B cell (primary cell): ENCODE data around the gene ADCY2. TPM values are rescaled to one million over a fixed set of nuclear protein-coding genes. Genes with fewer than 3 reads are reported as not detected.

Experiments
- ATAC-seq: fragments of 200-7000 bp; cut with Tn5 transposase; one replicate; pipeline ENCODE4 v1.10.0; 2021; ENCODE audit warnings: low read depth, mild to moderate bottlenecking, moderate number of reproducible peaks, moderate library complexity
- CTCF ChIA-PET: fragments of 350-600 bp; sonication (Branson Sonifier 250); formaldehyde crosslinking; loops from one replicate; lab custom pipeline; 2021; ENCODE audit warnings: antibody characterized with exemption, inconsistent platforms; lab: Charles Lee
- POLR2A ChIA-PET: fragments of 350-600 bp; sonication (Branson Sonifier 250); formaldehyde crosslinking; loops from one replicate; lab custom pipeline; 2021; ENCODE audit warnings: antibody characterized with exemption; lab: Charles Lee
- DNase-seq: peaks from one replicate; pipeline ENCODE4 v3.0.0; 2013
- H2AFZ ChIP-seq: 2 replicates; pipeline ENCODE4 v1.6.1; 2012; ENCODE audit warnings: mild to moderate bottlenecking, low read depth, low read length; ENCODE audit not compliant: insufficient read depth, poor library complexity, severe bottlenecking
- H3K27ac ChIP-seq, 2 donors: 1 replicate in 1 of 2; 2 replicates in 1 of 2; pipeline ENCODE4 v1.5.1; 2012 to 2013; ENCODE audit warnings: low read length in 2 of 2, mild to moderate bottlenecking in 2 of 2, moderate library complexity in 1 of 2
- H3K27me3 ChIP-seq, 4 experiments: fragments of 200-600 bp in 1 of 4; sonication (generic) in 1 of 4; replicated peaks in 1 of 4; 1 replicate in 2 of 4; 2 replicates in 2 of 4; pipeline versions ENCODE4 v1.6.1 to v1.7.0; 2013 to 2016; ENCODE audit warnings: low read length in 3 of 4, mild to moderate bottlenecking in 2 of 4, mixed read lengths in 1 of 4, moderate library complexity in 1 of 4; ENCODE audit not compliant: insufficient read depth in 4 of 4, control insufficient read depth in 3 of 4; ENCODE audit errors: control extremely low read depth in 1 of 4
- H3K36me3 ChIP-seq, 2 experiments: replicated peaks in 1 of 2; 1 replicate in 1 of 2; 2 replicates in 1 of 2; pipeline versions ENCODE4 v1.6.1 to v1.7.1; 2013; ENCODE audit warnings: low read length in 1 of 2; ENCODE audit not compliant: insufficient read depth in 2 of 2, control insufficient read depth in 1 of 2; ENCODE audit errors: control extremely low read depth in 1 of 2, extremely low read depth in 1 of 2
- H3K4me1 ChIP-seq, 2 donors: fragments of 200-600 bp in 1 of 2; sonication (generic) in 1 of 2; 1 replicate in 1 of 2; 2 replicates in 1 of 2; pipeline versions ENCODE4 v1.5.1 to v1.6.1; 2013 to 2017; ENCODE audit warnings: low read length in 2 of 2; ENCODE audit not compliant: control insufficient read depth in 2 of 2, insufficient read depth in 2 of 2
- H3K4me2 ChIP-seq: replicated peaks from 2 replicates; pipeline ENCODE3; 2012; ENCODE audit warnings: mild to moderate bottlenecking, low read depth, low read length; ENCODE audit not compliant: poor library complexity, severe bottlenecking
- H3K4me3 ChIP-seq, 5 experiments: fragments of 200-600 bp in 1 of 5; sonication (generic) in 1 of 5; 1 replicate in 3 of 5; 2 replicates in 2 of 5; pipeline versions ENCODE4 v1.5.1 to v1.7.0; 2011 to 2016; ENCODE audit warnings: low read length in 4 of 5, mild to moderate bottlenecking in 4 of 5, low read depth in 2 of 5, control low read depth in 1 of 5, moderate library complexity in 1 of 5; ENCODE audit not compliant: insufficient read depth in 1 of 5; ENCODE audit errors: control extremely low read depth in 1 of 5, extremely low read depth in 1 of 5
- H3K79me2 ChIP-seq: fragments of 200-600 bp; sonication (generic); one replicate; pipeline ENCODE4 v1.6.0; 2016; ENCODE audit warnings: low read length; ENCODE audit not compliant: control insufficient read depth, insufficient read depth
- H3K9ac ChIP-seq: fragments of 200-600 bp; sonication (generic); 2 replicates; pipeline ENCODE4 v1.6.1; 2017; ENCODE audit warnings: mild to moderate bottlenecking, low read length, moderate library complexity
- H3K9me3 ChIP-seq, 3 donors: one replicate each; pipeline versions ENCODE4 v1.6.1 to v1.7.1; 2013; ENCODE audit warnings: low read length in 2 of 3; ENCODE audit not compliant: control insufficient read depth in 2 of 3, insufficient read depth in 1 of 3; ENCODE audit errors: control extremely low read depth in 1 of 3
- H4K20me1 ChIP-seq: 2 replicates; pipeline ENCODE4 v1.6.0; 2012; ENCODE audit warnings: mild to moderate bottlenecking, low read length; ENCODE audit not compliant: insufficient read depth, control insufficient read depth, poor library complexity, severe bottlenecking
- H3K27ac Mint-ChIP-seq: one replicate; pipeline ENCODE4 v1.8.0; 2021; ENCODE audit warnings: mixed read lengths
- H3K27me3 Mint-ChIP-seq: one replicate; pipeline ENCODE4 v1.8.0; 2021; ENCODE audit warnings: mixed read lengths
- H3K4me1 Mint-ChIP-seq: one replicate; pipeline ENCODE4 v1.8.0; 2021; ENCODE audit warnings: mixed read lengths
- H3K4me3 Mint-ChIP-seq: one replicate; pipeline ENCODE4 v1.8.0; 2021; ENCODE audit warnings: mixed read lengths
- H3K9me3 Mint-ChIP-seq: one replicate; pipeline ENCODE4 v1.8.0; 2022; ENCODE audit warnings: mixed read lengths; ENCODE audit not compliant: insufficient read depth
- EZH2 ChIP-seq: IDR thresholded peaks from 2 replicates; pipeline ENCODE4 v1.6.1; 2012; ENCODE audit warnings: borderline replicate concordance, low read depth, mild to moderate bottlenecking, moderate library complexity, low read length; ENCODE audit not compliant: insufficient read depth, poor library complexity, severe bottlenecking
- WGBS: methylation state at CpG from one replicate; pipeline ENCODE4 v1.1.5; 2013; ENCODE audit warnings: missing lambda C conversion rate; ENCODE audit not compliant: insufficient coverage; 5-methylcytosine and 5-hydroxymethylcytosine counted together
- intact Hi-C: fragments of 100-400 bp; cut with micrococcal nuclease; formaldehyde crosslinking; loops from one replicate; pipeline ENCODE4 v1.10.0; 2022
- polyA plus RNA-seq: library from polyadenylated mRNA; depleted of rRNA; stranded (reverse); fragments of >200 nt; gene quantifications from 2 replicates; pipeline ENCODE4 v1.2.3, GENCODE V29; 2012
- total RNA-seq, 2 donors: library from RNA; stranded (reverse); fragments of 120-200 nt in 1 of 2; gene quantifications; 1 replicate in 1 of 2; 2 replicates in 1 of 2; pipeline versions ENCODE4 v1.2.3 to v1.2.4, GENCODE V29; 2013 to 2022
- TF ChIP-seq, protein P1 (sequence below): fragments of 200-600 bp; IDR thresholded peaks from one replicate; pipeline ENCODE4 v1.8.0; 2022; ENCODE audit warnings: antibody characterized with exemption, mild to moderate bottlenecking

Gene ADCY2
- total and polyA plus RNA-seq, 2 donors (not counting 1 experiment from before 2014, with no cell fraction given), result not detected

DNA sequence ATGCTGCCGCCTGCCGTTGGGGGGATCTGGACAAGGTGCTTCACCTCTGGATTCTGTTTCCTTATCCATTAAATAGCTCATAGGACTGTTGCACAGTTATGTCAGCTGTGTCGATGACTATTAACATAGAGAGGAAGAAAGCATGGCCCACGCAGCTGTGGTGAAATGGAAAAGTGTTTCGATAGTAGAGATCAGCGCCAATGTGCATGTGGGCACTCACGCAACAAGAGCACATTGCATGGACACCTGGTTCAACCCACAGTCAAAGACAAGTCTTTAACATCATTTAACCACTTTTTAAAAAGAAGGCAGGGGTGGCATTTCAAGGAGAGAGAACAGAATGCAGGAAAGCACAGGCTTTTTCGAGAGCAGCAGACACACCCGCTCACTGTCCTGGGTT, 107.6 kb downstream of the ADCY2 start:
- Histone ChIP-seq H3K79me2 (no peaks in the 10 kb centered on the region), H3K27ac (no peak overlapping the region), H3K9ac (no peak overlapping the region), H3K27me3 (no peaks in the 10 kb centered on the region), H3K4me3 (no peak overlapping the region), H2AFZ (no peak overlapping the region), H3K9me3 (no peaks in the 10 kb centered on the region), H3K4me2 (no peak overlapping the region), H3K36me3 (no peaks in the 10 kb centered on the region), H3K4me1 (no peaks in the 10 kb centered on the region), H4K20me1 (no peaks in the 10 kb centered on the region)
- TF ChIP-seq, protein P1, sequence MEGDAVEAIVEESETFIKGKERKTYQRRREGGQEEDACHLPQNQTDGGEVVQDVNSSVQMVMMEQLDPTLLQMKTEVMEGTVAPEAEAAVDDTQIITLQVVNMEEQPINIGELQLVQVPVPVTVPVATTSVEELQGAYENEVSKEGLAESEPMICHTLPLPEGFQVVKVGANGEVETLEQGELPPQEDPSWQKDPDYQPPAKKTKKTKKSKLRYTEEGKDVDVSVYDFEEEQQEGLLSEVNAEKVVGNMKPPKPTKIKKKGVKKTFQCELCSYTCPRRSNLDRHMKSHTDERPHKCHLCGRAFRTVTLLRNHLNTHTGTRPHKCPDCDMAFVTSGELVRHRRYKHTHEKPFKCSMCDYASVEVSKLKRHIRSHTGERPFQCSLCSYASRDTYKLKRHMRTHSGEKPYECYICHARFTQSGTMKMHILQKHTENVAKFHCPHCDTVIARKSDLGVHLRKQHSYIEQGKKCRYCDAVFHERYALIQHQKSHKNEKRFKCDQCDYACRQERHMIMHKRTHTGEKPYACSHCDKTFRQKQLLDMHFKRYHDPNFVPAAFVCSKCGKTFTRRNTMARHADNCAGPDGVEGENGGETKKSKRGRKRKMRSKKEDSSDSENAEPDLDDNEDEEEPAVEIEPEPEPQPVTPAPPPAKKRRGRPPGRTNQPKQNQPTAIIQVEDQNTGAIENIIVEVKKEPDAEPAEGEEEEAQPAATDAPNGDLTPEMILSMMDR, result no peak
- no peak for TF ChIP-seq EZH2
- DNase-seq (no peak), ATAC-seq (no peak)
- intact Hi-C loops, result no loop called here
- no peak overlapping the region for H3K27ac Mint-ChIP-seq
- ChIA-PET POLR2A (no interaction called here), CTCF (no interaction called here)
- no peaks in the 10 kb centered on the region for H3K9me3 Mint-ChIP-seq
- 93% methylated on average over 4 of the region's 9 CpGs for WGBS
- no peaks in the 10 kb centered on the region for H3K4me1 Mint-ChIP-seq
- no peaks in the 10 kb centered on the region for H3K27me3 Mint-ChIP-seq
- H3K4me3 Mint-ChIP-seq, result no peak overlapping the region

DNA sequence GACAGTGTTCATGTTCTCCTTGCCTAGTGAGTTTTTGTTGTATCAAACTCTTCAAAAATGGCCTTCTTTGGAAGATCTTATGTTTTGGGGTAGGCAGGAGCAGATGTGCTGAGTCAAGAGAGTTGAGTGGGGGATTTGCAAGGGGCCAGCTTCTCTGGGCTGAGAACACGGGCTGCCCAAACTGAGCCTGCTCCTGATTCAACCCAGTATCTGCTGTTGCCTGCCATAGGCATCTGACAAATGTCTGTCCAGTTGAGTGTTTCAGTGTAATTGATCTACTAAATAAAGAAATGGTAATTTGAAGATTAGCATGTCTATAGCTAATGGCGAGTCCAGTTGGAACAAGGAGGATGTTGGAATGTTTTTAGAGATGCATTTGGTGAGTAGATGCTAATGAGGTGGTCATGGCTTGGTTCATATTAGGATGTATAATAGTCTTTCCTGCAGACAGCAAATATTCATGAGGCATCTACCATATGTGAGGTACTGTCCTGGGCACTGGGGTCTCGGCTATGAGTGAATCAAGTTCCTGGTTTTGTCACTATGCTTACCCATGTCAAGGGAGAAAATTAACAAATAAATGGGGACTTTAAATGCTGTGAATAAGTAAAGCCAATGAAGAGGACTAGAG, 119.5 kb downstream of the ADCY2 start:
- no peak overlapping the region for H3K4me3 ChIP-seq
- no peaks in the 10 kb centered on the region for H3K4me1 ChIP-seq
- no peak overlapping the region for H3K9ac ChIP-seq
- H3K4me1 Mint-ChIP-seq, result no peaks in the 10 kb centered on the region
- no peaks in the 10 kb centered on the region for H3K79me2 ChIP-seq
- no peak overlapping the region for H3K27ac ChIP-seq
- H3K9me3 Mint-ChIP-seq, result peaks cover 2% of the 10 kb centered on the region
- no peaks in the 10 kb centered on the region for H3K36me3 ChIP-seq
- intact Hi-C loops, result no loop called here
- H3K9me3 ChIP-seq, result peaks cover 0 to 3% (median 0%) of the 10 kb centered on the region in 3 donors
- no peak overlapping the region for H3K4me3 Mint-ChIP-seq
- no peaks in the 10 kb centered on the region for H4K20me1 ChIP-seq
- no peaks in the 10 kb centered on the region for H3K27me3 Mint-ChIP-seq
- no peak overlapping the region for H3K4me2 ChIP-seq
- TF ChIP-seq, protein P1, result no peak
- TF ChIP-seq EZH2, result no peak
- no peaks in the 10 kb centered on the region for H3K27me3 ChIP-seq
- 86% methylated on average over 2 of the region's 3 CpGs for WGBS
- no peak overlapping the region for H3K27ac Mint-ChIP-seq
- ChIA-PET POLR2A (no interaction called here), CTCF (no interaction called here)
- H2AFZ ChIP-seq, result no peak overlapping the region
- DNase-seq (no peak), ATAC-seq (no peak)
